ENCODE data around the gene SLC25A41. TPM values are rescaled to one million over a fixed set of nuclear protein-coding genes. Genes with fewer than 3 reads are reported as not detected.
"Not testable (repeated sequence)": the region's sequence is repeated elsewhere in the genome, so short reads cannot be mapped to it uniquely, and the experiment has no call there.

The SLC25A41 gene
- total and polyA plus RNA-seq, 2 of the 13 experiments (the other 11 are each of a cell fraction or from before 2014, with no cell fraction given) = 0.33 to 0.95 TPM

- intact Hi-C loops (cut with micrococcal nuclease; ENCODE audit: unreplicated experiment); H3K27ac ChIP-seq (ENCODE audit: extremely low read length, insufficient read depth, low read length); H3K27me3 ChIP-seq (ENCODE audit: control insufficient read depth in 1 of 2, insufficient read depth in 2 of 2, low read length in 2 of 2); H3K36me3 ChIP-seq (replicated peaks in 1 of 2; ENCODE audit: control insufficient read depth in 1 of 2, insufficient read depth in 2 of 2, low read length in 2 of 2); H3K79me2 ChIP-seq (ENCODE audit: insufficient read depth, low read length); BruUV-seq (replicated peaks); in situ Hi-C loops (cut with HindIII; ENCODE audit: extremely low pct_ligation_motif_present, low pct_unique_long_range_greater_than_20kb); CTCF ChIA-PET (ENCODE audit: low intra/inter-chr PET ratio, low total read pairs); H2AFZ ChIP-seq (ENCODE audit: low read length); H3K9me3 ChIP-seq (ENCODE audit: low read length); H4K20me1 ChIP-seq (ENCODE audit: insufficient read depth, low read length); ATAC-seq; H3K9ac ChIP-seq (ENCODE audit: insufficient read depth, low read depth, low read length); FAIRE-seq; DNase-seq (ENCODE audit: low spot score); H3K4me2 ChIP-seq (ENCODE audit: low read depth, low read length); H3K4me3 ChIP-seq (replicated peaks in 1 of 3; ENCODE audit: insufficient read depth in 1 of 3, low read depth in 2 of 3, low read length in 3 of 3): not testable (repeated sequence)
- POLR2A ChIA-PET = interaction anchor here (3.3 kb wide), 1 partner anchor 7 kb away, joined by 15 read pairs; the partner anchor contains the start of gene GTF2F1
- peak; percentile 51; the same call in 1 of the 2 replicates for TF ChIP-seq ZNF121 (CRISPR knock-in tag; IDR thresholded peaks at IDR 0.05)
- H3K4me1 ChIP-seq (ENCODE audit: insufficient read depth, low read length) = peaks cover 18% of the 10 kb centered on the region
- 61% methylated on average over 22 of the region's 23 CpGs for WGBS (ENCODE audit: low lambda C conversion rate)
Observed at GRCh38 chr19:6400062-6400944, 33.3 kb downstream of the SLC25A41 start.

DNA sequence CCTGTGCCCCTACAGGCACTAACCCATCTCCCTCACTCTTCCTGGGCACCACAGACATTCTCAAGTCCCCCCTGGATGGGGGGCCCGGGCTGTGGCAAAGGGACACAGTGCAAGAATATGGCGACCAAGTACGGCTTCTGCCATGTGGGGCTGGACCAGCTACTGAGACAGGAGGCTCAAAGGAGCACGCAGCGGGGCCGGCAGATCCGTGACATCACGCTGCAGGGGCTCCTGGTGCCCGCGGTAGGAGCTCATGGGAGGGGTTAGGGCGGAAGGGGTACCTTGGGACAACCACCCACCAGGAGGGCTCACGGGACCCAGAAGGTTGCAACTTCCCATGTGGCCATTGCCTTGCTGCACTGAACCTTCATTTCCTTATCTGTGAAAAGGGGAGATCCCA lies 37.3 kb downstream of the SLC25A41 start:
- DNase-seq (ENCODE audit: low spot score) = no peak
- no peak for TF ChIP-seq SIN3A (IDR thresholded peaks at IDR 0.05; ENCODE audit: borderline replicate concordance, low read depth, low read length)
- no peak for TF ChIP-seq DPF2 (CRISPR knock-in tag; IDR thresholded peaks at IDR 0.05; ENCODE audit: borderline replicate concordance, low read depth)
- TF ChIP-seq ATF1 (CRISPR knock-in tag; IDR thresholded peaks at IDR 0.05) = no peak
- TF ChIP-seq, protein P1, sequence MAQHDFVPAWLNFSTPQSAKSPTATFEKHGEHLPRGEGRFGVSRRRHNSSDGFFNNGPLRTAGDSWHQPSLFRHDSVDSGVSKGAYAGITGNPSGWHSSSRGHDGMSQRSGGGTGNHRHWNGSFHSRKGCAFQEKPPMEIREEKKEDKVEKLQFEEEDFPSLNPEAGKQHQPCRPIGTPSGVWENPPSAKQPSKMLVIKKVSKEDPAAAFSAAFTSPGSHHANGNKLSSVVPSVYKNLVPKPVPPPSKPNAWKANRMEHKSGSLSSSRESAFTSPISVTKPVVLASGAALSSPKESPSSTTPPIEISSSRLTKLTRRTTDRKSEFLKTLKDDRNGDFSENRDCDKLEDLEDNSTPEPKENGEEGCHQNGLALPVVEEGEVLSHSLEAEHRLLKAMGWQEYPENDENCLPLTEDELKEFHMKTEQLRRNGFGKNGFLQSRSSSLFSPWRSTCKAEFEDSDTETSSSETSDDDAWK (CRISPR knock-in tag; IDR thresholded peaks at IDR 0.05) = no peak
- no peak for TF ChIP-seq ZNF205 (CRISPR knock-in tag; IDR thresholded peaks at IDR 0.05)
- no peak for TF ChIP-seq ZNF674 (CRISPR knock-in tag; IDR thresholded peaks at IDR 0.05; ENCODE audit: low read depth)
- no peak for TF ChIP-seq SRF (IDR thresholded peaks at IDR 0.05; ENCODE audit: low read depth, low read length)
- TF ChIP-seq, protein P2, sequence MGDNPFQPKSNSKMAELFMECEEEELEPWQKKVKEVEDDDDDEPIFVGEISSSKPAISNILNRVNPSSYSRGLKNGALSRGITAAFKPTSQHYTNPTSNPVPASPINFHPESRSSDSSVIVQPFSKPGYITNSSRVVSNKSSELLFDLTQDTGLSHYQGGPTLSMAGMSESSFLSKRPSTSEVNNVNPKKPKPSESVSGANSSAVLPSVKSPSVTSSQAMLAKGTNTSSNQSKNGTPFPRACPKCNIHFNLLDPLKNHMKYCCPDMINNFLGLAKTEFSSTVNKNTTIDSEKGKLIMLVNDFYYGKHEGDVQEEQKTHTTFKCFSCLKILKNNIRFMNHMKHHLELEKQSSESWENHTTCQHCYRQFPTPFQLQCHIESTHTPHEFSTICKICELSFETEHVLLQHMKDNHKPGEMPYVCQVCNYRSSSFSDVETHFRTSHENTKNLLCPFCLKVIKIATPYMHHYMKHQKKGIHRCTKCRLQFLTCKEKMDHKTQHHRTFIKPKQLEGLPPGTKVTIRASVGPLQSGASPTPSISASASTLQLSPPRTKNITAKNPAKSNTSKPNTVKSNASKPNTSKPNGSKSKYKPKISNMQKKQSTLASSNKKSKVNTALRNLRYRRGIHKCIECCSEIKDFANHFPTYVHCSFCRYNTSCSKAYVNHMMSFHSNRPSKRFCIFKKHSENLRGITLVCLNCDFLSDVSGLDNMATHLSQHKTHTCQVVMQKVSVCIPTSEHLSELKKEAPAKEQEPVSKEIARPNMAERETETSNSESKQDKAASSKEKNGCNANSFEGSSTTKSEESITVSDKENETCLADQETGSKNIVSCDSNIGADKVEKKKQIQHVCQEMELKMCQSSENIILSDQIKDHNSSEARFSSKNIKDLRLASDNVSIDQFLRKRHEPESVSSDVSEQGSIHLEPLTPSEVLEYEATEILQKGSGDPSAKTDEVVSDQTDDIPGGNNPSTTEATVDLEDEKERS (CRISPR knock-in tag; IDR thresholded peaks at IDR 0.05) = no peak
- TF ChIP-seq ZNF30 (CRISPR knock-in tag; IDR thresholded peaks at IDR 0.05) = no peak
- TF ChIP-seq NFE2L1 (CRISPR knock-in tag; IDR thresholded peaks at IDR 0.05; ENCODE audit: borderline replicate concordance) = no peak
- TF ChIP-seq ADNP (CRISPR knock-in tag; IDR thresholded peaks at IDR 0.05) = no peak
- no peak for TF ChIP-seq ZNF570 (CRISPR knock-in tag; IDR thresholded peaks at IDR 0.05; ENCODE audit: borderline replicate concordance)

More for the DNA sequence above, 37.3 kb downstream of the SLC25A41 start:
- H3K9ac ChIP-seq (ENCODE audit: insufficient read depth, low read depth, low read length) = no peak overlapping the region
- no peaks in the 10 kb centered on the region for H3K9me3 ChIP-seq (ENCODE audit: low read length)
- H3K27ac ChIP-seq (ENCODE audit: extremely low read length, insufficient read depth, low read length) = no peak overlapping the region
- POLR2A ChIA-PET = interaction anchor here (0.8 kb wide), 1 partner anchor 29 kb away, joined by 5 read pairs; the partner anchor contains the start of gene KHSRP
- in situ Hi-C loops (cut with HindIII; ENCODE audit: extremely low pct_ligation_motif_present, low pct_unique_long_range_greater_than_20kb) = no loop called here
- H3K4me2 ChIP-seq (ENCODE audit: low read depth, low read length) = no peak overlapping the region
- intact Hi-C loops (cut with micrococcal nuclease; ENCODE audit: unreplicated experiment) = no loop called here
- no TSS peak for BruUV-seq (replicated peaks)
- WGBS (ENCODE audit: low lambda C conversion rate) = 87% methylated on average over 9 of the region's 12 CpGs
- H2AFZ ChIP-seq (ENCODE audit: low read length) = no peak overlapping the region
- no peaks in the 10 kb centered on the region for H4K20me1 ChIP-seq (ENCODE audit: insufficient read depth, low read length)
- peaks cover 18% of the 10 kb centered on the region for H3K4me1 ChIP-seq (ENCODE audit: insufficient read depth, low read length)
- H3K4me3 ChIP-seq (replicated peaks in 1 of 3; ENCODE audit: insufficient read depth in 1 of 3, low read depth in 2 of 3, low read length in 3 of 3) = no peak overlapping the region
- FAIRE-seq (no peak), ATAC-seq (no peak)
- peaks cover 14% of the 10 kb centered on the region for H3K79me2 ChIP-seq (ENCODE audit: insufficient read depth, low read length)
- no peaks in the 10 kb centered on the region; a peak in 1 of 5 replicates for H3K27me3 ChIP-seq (ENCODE audit: control insufficient read depth in 1 of 2, insufficient read depth in 2 of 2, low read length in 2 of 2)
- H3K36me3 ChIP-seq (replicated peaks in 1 of 2; ENCODE audit: control insufficient read depth in 1 of 2, insufficient read depth in 2 of 2, low read length in 2 of 2) = no peaks in the 10 kb centered on the region
- CTCF ChIA-PET (ENCODE audit: low intra/inter-chr PET ratio, low total read pairs) = no interaction called here

Measured in HepG2 (cell line).